OCI-LY1 (cell line): ENCODE measurements around the gene LAMA4.

ENCODE experiments used
- H2AFZ ChIP-seq: fragments of 200-600 bp; sonication (generic), shearing (Covaris generic); 2 replicates; pipeline ENCODE4 v1.6.0; 2014; ENCODE audit warnings: antibody characterized with exemption, mild to moderate bottlenecking, low read length
- H3F3A ChIP-seq: fragments of 200-600 bp; sonication (generic), shearing (Covaris generic); 2 replicates; pipeline ENCODE4 v1.6.0; 2014; ENCODE audit warnings: mild to moderate bottlenecking, antibody characterized with exemption, low read length, moderate library complexity; ENCODE audit not compliant: insufficient read depth
- H3K27ac ChIP-seq: fragments of 200-600 bp; sonication (generic); 2 replicates; pipeline ENCODE4 v1.5.1; 2014; ENCODE audit warnings: low read length, mixed run types, mild to moderate bottlenecking, low read depth; ENCODE audit not compliant: poor library complexity, severe bottlenecking
- H3K27me3 ChIP-seq: fragments of 200-600 bp; sonication (generic); 2 replicates; pipeline ENCODE4 v1.6.0; 2014; ENCODE audit warnings: antibody characterized with exemption, mild to moderate bottlenecking, low read length, moderate library complexity; ENCODE audit not compliant: insufficient read depth
- H3K36me3 ChIP-seq: fragments of 200-600 bp; sonication (generic); 2 replicates; pipeline ENCODE4 v1.6.1; 2014; ENCODE audit warnings: mild to moderate bottlenecking, antibody characterized with exemption, low read length, moderate library complexity, mixed read lengths; ENCODE audit not compliant: insufficient read depth
- H3K4me1 ChIP-seq: fragments of 200-600 bp; sonication (generic); 2 replicates; pipeline ENCODE4 v1.5.1; 2014; ENCODE audit warnings: mild to moderate bottlenecking, low read length, moderate library complexity; ENCODE audit not compliant: insufficient read depth, severe bottlenecking
- H3K4me2 ChIP-seq: fragments of 200-600 bp; sonication (generic), shearing (Covaris generic); 2 replicates; pipeline ENCODE4 v1.6.1; 2014; ENCODE audit warnings: low read length
- H3K4me3 ChIP-seq: fragments of 200-600 bp; sonication (generic); 2 replicates; pipeline ENCODE4 v1.5.1; 2014; ENCODE audit warnings: low read length, low read depth, mild to moderate bottlenecking, mixed read lengths; ENCODE audit not compliant: poor library complexity, severe bottlenecking
- H3K79me2 ChIP-seq: fragments of 200-600 bp; shearing (Covaris generic); 2 replicates; pipeline ENCODE4 v1.6.1; 2016; ENCODE audit warnings: mixed run types, low read length, mixed read lengths; ENCODE audit not compliant: insufficient read depth
- H3K9ac ChIP-seq: fragments of 200-600 bp; sonication (generic), shearing (Covaris generic); 2 replicates; pipeline ENCODE4 v1.6.1; 2014; ENCODE audit warnings: mild to moderate bottlenecking, low read length, mixed read lengths
- H3K9me2 ChIP-seq: fragments of 200-600 bp; sonication (generic), shearing (Covaris generic); 2 replicates; pipeline ENCODE4 v1.6.1; 2014; ENCODE audit warnings: low read depth, mild to moderate bottlenecking, low read length, mixed read lengths
- H3K9me3 ChIP-seq: fragments of 200-600 bp; shearing (Covaris generic); 2 replicates; pipeline ENCODE4 v1.6.1; 2014; ENCODE audit warnings: low read length, mixed read lengths
- H4K20me1 ChIP-seq: fragments of 200-600 bp; sonication (generic), shearing (Covaris generic); 2 replicates; pipeline ENCODE4 v1.6.0; 2016; ENCODE audit warnings: mild to moderate bottlenecking, low read length; ENCODE audit not compliant: insufficient read depth
- EZH2 ChIP-seq: fragments of 200-600 bp; sonication (generic), shearing (Covaris generic); IDR thresholded peaks from 2 replicates; pipeline ENCODE4 v1.8.0; 2017; ENCODE audit warnings: borderline replicate concordance, mixed run types, mild to moderate bottlenecking, antibody characterized with exemption, low read length, moderate library complexity, mixed read lengths
- TF ChIP-seq, protein P1 (sequence below): fragments of 200-600 bp; sonication (generic), shearing (Covaris generic); IDR thresholded peaks from 2 replicates; pipeline ENCODE4 v1.5.1; 2017; ENCODE audit warnings: mild to moderate bottlenecking, antibody characterized with exemption, low read length, moderate library complexity, mixed read lengths

LAMA4 gene

DNA sequence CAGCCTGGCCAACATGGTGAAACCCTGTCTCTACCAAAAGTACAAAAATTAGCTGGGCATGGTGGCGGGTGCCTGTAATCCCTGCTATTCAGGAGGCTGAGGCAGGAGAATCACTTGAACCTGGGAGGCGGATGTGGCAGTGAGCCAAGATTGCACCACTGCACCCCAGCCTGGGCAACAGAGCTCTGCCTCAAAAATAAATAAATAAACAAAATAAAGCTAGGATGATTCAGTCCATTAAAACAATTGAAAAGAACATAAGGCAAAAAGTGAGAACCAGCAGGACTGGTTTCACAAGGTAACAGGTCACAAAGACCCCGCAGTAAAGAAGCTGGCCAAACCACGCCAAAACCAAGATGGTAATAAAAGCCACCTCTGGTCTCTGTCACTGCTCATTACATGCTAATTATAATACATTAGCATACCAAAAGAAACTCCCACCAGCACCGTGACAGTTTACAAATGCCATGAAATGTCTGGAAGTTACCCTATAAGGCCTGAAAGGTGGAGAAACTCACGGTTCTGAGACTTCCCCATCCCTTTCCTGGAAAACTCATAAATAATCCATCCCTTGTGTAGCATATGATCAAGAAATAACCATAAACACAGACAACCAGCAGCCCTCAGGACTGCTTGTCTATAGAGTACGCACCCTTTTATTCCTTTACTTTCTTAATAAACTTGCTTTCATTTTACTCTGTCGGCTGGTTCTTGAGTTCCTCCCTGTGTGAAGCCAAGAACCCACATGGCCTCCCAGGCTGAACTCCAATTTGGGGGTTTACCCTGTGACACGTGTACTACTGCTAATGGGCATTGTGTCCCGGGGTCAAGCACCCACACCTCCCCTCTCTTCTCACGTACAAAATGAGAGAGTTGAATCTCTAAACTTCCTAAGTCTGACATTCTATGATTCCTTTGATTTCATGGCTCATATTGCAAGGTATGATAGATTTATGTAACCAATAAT, 10.2 kb downstream of the LAMA4 start:
- no peak overlapping the region for H3K4me3 ChIP-seq
- H3K4me1 ChIP-seq: no peaks in the 10 kb centered on the region
- no peaks in the 10 kb centered on the region for H3K9me3 ChIP-seq
- TF ChIP-seq, protein P1, sequence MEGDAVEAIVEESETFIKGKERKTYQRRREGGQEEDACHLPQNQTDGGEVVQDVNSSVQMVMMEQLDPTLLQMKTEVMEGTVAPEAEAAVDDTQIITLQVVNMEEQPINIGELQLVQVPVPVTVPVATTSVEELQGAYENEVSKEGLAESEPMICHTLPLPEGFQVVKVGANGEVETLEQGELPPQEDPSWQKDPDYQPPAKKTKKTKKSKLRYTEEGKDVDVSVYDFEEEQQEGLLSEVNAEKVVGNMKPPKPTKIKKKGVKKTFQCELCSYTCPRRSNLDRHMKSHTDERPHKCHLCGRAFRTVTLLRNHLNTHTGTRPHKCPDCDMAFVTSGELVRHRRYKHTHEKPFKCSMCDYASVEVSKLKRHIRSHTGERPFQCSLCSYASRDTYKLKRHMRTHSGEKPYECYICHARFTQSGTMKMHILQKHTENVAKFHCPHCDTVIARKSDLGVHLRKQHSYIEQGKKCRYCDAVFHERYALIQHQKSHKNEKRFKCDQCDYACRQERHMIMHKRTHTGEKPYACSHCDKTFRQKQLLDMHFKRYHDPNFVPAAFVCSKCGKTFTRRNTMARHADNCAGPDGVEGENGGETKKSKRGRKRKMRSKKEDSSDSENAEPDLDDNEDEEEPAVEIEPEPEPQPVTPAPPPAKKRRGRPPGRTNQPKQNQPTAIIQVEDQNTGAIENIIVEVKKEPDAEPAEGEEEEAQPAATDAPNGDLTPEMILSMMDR: no peak
- no peak for TF ChIP-seq EZH2
- H3F3A ChIP-seq: no peaks in the 10 kb centered on the region
- H3K79me2 ChIP-seq: no peaks in the 10 kb centered on the region
- H3K27ac ChIP-seq: no peak overlapping the region
- no peak overlapping the region for H3K4me2 ChIP-seq
- no peaks in the 10 kb centered on the region for H3K36me3 ChIP-seq
- no peaks in the 10 kb centered on the region for H3K9me2 ChIP-seq
- H3K9ac ChIP-seq: no peak overlapping the region
- H3K27me3 ChIP-seq: no peaks in the 10 kb centered on the region
- no peak overlapping the region for H2AFZ ChIP-seq
- H4K20me1 ChIP-seq: no peaks in the 10 kb centered on the region

DNA sequence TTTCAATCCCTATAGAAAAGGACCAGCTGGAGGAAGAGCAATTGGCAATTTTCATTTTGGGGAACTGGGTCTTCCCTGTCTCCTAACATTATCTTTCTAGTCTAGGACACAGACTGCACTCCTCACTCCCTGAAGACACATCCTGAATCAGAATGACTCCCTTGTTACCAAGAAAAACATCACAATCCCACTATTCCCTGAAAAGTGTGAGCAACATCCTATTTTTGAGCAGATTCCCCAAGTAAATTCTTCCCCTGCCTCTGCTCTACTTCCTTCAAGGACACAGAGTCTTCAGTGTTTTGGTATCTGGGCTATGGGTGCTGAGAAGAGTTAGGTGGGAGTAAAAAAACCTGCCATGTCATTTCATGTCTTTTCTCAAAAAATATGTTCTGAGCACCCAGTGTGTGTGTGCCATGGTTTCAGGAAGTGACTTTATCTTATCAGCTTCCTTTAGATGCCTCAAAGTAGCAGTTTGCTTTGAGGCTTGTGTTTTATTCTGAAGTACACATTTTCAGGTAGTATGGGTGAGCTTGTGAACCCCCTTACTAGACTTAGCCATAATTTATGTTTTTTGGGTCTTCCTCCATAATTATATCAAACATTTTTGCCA, 12.4 kb downstream of the LAMA4 start:
- Histone ChIP-seq H3K4me3 (no peak overlapping the region), H3K27ac (no peak overlapping the region), H3K4me1 (no peaks in the 10 kb centered on the region), H3K36me3 (no peaks in the 10 kb centered on the region), H4K20me1 (no peaks in the 10 kb centered on the region), H3K79me2 (no peaks in the 10 kb centered on the region), H3K27me3 (no peaks in the 10 kb centered on the region), H3F3A (no peaks in the 10 kb centered on the region), H3K9me3 (no peaks in the 10 kb centered on the region), H3K4me2 (no peak overlapping the region), H3K9me2 (no peaks in the 10 kb centered on the region), H3K9ac (no peak overlapping the region), H2AFZ (no peak overlapping the region)
- TF ChIP-seq, protein P1: no peak
- TF ChIP-seq EZH2: no peak

DNA sequence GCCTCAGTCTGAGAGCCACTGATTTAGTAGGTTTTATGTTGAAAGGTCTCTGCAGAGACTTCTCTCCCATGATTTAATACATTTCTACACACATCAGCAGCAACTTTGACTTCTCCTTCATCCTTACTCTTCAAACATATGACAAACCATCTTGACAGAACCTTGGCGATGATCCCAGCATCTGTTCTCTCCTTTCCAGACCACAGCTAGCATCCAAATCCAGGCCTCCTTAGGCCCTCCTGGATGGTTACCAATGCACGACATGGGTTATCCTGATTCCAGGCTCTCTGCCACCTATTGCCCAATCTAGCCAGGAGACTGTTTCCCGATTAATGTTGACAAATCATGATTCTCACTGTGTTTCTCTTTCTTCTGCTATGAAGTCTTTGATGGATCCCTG, 16.8 kb downstream of the LAMA4 start:
- no peak overlapping the region for H3K4me2 ChIP-seq
- no peaks in the 10 kb centered on the region for H3K79me2 ChIP-seq
- H3K9ac ChIP-seq: no peak overlapping the region
- no peaks in the 10 kb centered on the region for H4K20me1 ChIP-seq
- no peak overlapping the region for H3K27ac ChIP-seq
- H3K4me3 ChIP-seq: no peak overlapping the region
- no peak for TF ChIP-seq EZH2
- TF ChIP-seq, protein P1: no peak
- H3K4me1 ChIP-seq: no peaks in the 10 kb centered on the region
- no peaks in the 10 kb centered on the region for H3K9me2 ChIP-seq
- H3F3A ChIP-seq: no peaks in the 10 kb centered on the region
- H3K36me3 ChIP-seq: no peaks in the 10 kb centered on the region
- no peak overlapping the region for H2AFZ ChIP-seq
- H3K27me3 ChIP-seq: no peaks in the 10 kb centered on the region
- no peaks in the 10 kb centered on the region for H3K9me3 ChIP-seq
